Measurements from ENCODE around the gene KLHDC7B.
A peak's percentile ranks its signal among the peaks of the same experiment; 100 is the strongest.

The KLHDC7B gene

DNA sequence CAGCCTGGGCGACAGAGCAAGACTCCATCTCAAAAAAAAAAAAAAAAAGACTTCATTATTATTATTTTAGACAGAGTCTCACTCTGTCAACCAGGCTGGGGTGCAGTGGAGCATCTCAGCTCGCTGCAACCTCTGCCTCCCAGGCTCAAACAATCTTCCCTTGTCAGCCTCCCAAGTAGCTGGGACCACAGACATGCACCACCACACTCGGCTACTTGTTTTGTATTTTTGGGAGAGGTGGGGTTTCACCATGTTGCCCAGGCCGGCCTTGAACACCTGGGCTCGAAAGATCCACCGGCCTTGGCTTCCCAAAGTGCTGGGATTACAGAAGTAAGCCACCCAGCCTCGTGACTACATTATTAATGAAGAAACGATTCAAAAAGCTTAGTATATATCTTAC lies 10.6 kb upstream of the KLHDC7B start:
- H3K27ac ChIP-seq (replicated peaks): peak overlapping the region; percentile 99
- no peak overlapping the region for H3K4me3 ChIP-seq (replicated peaks; ENCODE audit: insufficient read depth, low read length)
- no peak for DNase-seq (ENCODE audit: low read depth in 1 of 2, low spot score in 1 of 2)
- H3K27me3 ChIP-seq (ENCODE audit: insufficient read depth, poor library complexity, severe bottlenecking): no peaks in the 10 kb centered on the region
- TF ChIP-seq POLR2AphosphoS5 (IDR thresholded peaks at IDR 0.05; ENCODE audit: low read depth) (no peak), GABPA (IDR thresholded peaks at IDR 0.05; ENCODE audit: low read depth) (no peak), SPI1 (IDR thresholded peaks at IDR 0.05; ENCODE audit: borderline replicate concordance, low read depth) (no peak)
- TF ChIP-seq, protein P1, sequence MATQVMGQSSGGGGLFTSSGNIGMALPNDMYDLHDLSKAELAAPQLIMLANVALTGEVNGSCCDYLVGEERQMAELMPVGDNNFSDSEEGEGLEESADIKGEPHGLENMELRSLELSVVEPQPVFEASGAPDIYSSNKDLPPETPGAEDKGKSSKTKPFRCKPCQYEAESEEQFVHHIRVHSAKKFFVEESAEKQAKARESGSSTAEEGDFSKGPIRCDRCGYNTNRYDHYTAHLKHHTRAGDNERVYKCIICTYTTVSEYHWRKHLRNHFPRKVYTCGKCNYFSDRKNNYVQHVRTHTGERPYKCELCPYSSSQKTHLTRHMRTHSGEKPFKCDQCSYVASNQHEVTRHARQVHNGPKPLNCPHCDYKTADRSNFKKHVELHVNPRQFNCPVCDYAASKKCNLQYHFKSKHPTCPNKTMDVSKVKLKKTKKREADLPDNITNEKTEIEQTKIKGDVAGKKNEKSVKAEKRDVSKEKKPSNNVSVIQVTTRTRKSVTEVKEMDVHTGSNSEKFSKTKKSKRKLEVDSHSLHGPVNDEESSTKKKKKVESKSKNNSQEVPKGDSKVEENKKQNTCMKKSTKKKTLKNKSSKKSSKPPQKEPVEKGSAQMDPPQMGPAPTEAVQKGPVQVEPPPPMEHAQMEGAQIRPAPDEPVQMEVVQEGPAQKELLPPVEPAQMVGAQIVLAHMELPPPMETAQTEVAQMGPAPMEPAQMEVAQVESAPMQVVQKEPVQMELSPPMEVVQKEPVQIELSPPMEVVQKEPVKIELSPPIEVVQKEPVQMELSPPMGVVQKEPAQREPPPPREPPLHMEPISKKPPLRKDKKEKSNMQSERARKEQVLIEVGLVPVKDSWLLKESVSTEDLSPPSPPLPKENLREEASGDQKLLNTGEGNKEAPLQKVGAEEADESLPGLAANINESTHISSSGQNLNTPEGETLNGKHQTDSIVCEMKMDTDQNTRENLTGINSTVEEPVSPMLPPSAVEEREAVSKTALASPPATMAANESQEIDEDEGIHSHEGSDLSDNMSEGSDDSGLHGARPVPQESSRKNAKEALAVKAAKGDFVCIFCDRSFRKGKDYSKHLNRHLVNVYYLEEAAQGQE (IDR thresholded peaks at IDR 0.05; ENCODE audit: insufficient replicate concordance, low read depth): no peak
- TF ChIP-seq, protein P2, sequence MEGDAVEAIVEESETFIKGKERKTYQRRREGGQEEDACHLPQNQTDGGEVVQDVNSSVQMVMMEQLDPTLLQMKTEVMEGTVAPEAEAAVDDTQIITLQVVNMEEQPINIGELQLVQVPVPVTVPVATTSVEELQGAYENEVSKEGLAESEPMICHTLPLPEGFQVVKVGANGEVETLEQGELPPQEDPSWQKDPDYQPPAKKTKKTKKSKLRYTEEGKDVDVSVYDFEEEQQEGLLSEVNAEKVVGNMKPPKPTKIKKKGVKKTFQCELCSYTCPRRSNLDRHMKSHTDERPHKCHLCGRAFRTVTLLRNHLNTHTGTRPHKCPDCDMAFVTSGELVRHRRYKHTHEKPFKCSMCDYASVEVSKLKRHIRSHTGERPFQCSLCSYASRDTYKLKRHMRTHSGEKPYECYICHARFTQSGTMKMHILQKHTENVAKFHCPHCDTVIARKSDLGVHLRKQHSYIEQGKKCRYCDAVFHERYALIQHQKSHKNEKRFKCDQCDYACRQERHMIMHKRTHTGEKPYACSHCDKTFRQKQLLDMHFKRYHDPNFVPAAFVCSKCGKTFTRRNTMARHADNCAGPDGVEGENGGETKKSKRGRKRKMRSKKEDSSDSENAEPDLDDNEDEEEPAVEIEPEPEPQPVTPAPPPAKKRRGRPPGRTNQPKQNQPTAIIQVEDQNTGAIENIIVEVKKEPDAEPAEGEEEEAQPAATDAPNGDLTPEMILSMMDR (IDR thresholded peaks at IDR 0.05; ENCODE audit: insufficient read depth, low read length): no peak

DNA sequence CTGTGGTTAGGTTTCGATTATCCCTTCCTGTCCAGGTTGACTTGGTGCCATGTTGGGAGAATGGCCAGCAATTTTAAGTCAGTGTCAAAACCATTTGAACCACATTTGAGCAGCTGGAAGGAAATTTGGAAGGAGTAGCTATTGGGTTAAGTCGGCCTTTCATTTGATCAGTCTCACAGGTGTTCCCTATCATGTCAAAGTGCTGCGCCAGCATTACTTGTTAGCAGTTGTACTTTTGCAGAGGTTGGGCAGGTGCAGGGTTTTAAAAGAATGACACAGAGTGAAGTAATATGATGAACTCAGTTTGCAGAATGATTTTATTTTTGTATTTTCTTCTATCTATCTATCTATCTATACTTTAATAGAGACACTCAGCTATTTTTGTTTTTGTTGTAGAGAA lies 9.5 kb upstream of the KLHDC7B start:
- DNase-seq (ENCODE audit: low read depth in 1 of 2, low spot score in 1 of 2): no peak
- TF ChIP-seq GABPA (IDR thresholded peaks at IDR 0.05; ENCODE audit: low read depth): no peak
- no peak for TF ChIP-seq POLR2AphosphoS5 (IDR thresholded peaks at IDR 0.05; ENCODE audit: low read depth)
- TF ChIP-seq, protein P2 (IDR thresholded peaks at IDR 0.05; ENCODE audit: insufficient read depth, low read length): no peak
- TF ChIP-seq, protein P1 (IDR thresholded peaks at IDR 0.05; ENCODE audit: insufficient replicate concordance, low read depth): no peak
- TF ChIP-seq SPI1 (IDR thresholded peaks at IDR 0.05; ENCODE audit: borderline replicate concordance, low read depth): no peak
- Histone ChIP-seq H3K27me3 (ENCODE audit: insufficient read depth, poor library complexity, severe bottlenecking) (no peaks in the 10 kb centered on the region), H3K4me3 (replicated peaks; ENCODE audit: insufficient read depth, low read length) (no peak overlapping the region), H3K27ac (replicated peaks) (no peak overlapping the region)

DNA sequence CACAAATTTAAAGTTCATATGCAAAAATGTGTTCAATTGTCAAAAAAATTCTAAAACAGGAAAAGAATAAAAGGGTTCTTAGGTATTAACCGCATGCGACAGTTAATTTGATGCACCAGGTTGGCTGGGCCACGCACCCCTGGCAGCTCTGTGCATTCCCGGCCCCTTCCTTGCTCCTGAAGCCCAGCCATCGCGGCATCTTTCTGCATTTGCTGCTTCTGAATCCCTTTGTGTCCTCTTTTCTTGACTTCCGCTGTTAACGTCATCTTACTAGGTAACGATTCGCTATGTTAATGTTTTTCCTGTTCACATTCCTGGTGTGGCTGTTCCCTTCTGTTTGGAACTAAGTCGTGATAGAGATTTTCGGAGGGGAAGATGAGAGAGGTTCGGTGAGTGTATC lies 7.9 kb upstream of the KLHDC7B start:
- no peak for DNase-seq (ENCODE audit: low read depth in 1 of 2, low spot score in 1 of 2)
- Histone ChIP-seq H3K4me3 (replicated peaks; ENCODE audit: insufficient read depth, low read length) (no peak overlapping the region), H3K27me3 (ENCODE audit: insufficient read depth, poor library complexity, severe bottlenecking) (no peaks in the 10 kb centered on the region), H3K27ac (replicated peaks) (peak overlapping the region; percentile 92)
- TF ChIP-seq POLR2AphosphoS5 (IDR thresholded peaks at IDR 0.05; ENCODE audit: low read depth) (no peak), GABPA (IDR thresholded peaks at IDR 0.05; ENCODE audit: low read depth) (no peak), SPI1 (IDR thresholded peaks at IDR 0.05; ENCODE audit: borderline replicate concordance, low read depth) (no peak)
- TF ChIP-seq, protein P2 (IDR thresholded peaks at IDR 0.05; ENCODE audit: insufficient read depth, low read length): no peak
- TF ChIP-seq, protein P1 (IDR thresholded peaks at IDR 0.05; ENCODE audit: insufficient replicate concordance, low read depth): no peak

Data from HL-60 (cell line).